GM23338 (cell line): ENCODE data around the gene GALNT15. TPM values are rescaled to one million over a fixed set of nuclear protein-coding genes. Genes with fewer than 3 reads are reported as not detected.

Source experiments
- ATAC-seq: fragments of 200-7000 bp; cut with Tn5 transposase; 3 replicates; pipeline ENCODE4 v1.9.1; 2020
- DNase-seq: peaks from one replicate; pipeline ENCODE4 v3.0.0-alpha.2; 2015; ENCODE audit warnings: low spot score
- H2AFZ ChIP-seq: fragments of 200-600 bp; sonication (generic); 2 replicates; pipeline ENCODE4 v1.8.0; 2016; ENCODE audit warnings: antibody characterized with exemption, mild to moderate bottlenecking, moderate library complexity
- H3F3A ChIP-seq: fragments of 200-600 bp; sonication (generic); replicated peaks from 2 replicates; pipeline ENCODE4 v1.8.0; 2017; ENCODE audit warnings: antibody characterized with exemption, mixed run types, low read depth
- H3K27ac ChIP-seq: fragments of 200-600 bp; sonication (generic); 2 replicates; pipeline ENCODE4 v1.6.1; 2016; ENCODE audit warnings: low read depth
- H3K27me3 ChIP-seq: fragments of 200-600 bp; sonication (generic); 2 replicates; pipeline ENCODE4 v1.8.0; 2016; ENCODE audit warnings: mild to moderate bottlenecking, mixed run types, moderate library complexity; ENCODE audit not compliant: insufficient read depth
- H3K36me3 ChIP-seq: fragments of 200-600 bp; sonication (generic); 2 replicates; pipeline ENCODE4 v1.8.0; 2016; ENCODE audit warnings: mild to moderate bottlenecking; ENCODE audit not compliant: insufficient read depth
- H3K4me1 ChIP-seq: fragments of 200-600 bp; sonication (generic); 2 replicates; pipeline ENCODE4 v1.8.0; 2016; ENCODE audit warnings: mild to moderate bottlenecking, moderate library complexity; ENCODE audit not compliant: insufficient read depth
- H3K4me2 ChIP-seq: fragments of 200-600 bp; sonication (generic); 2 replicates; pipeline ENCODE4 v1.7.1; 2017; ENCODE audit warnings: mixed run types
- H3K4me3 ChIP-seq: fragments of 200-600 bp; sonication (generic); 2 replicates; pipeline ENCODE4 v1.6.1; 2016; ENCODE audit warnings: mixed run types
- H3K79me2 ChIP-seq: fragments of 200-600 bp; sonication (generic); replicated peaks from 2 replicates; pipeline ENCODE4 v1.8.0; 2017; ENCODE audit warnings: mild to moderate bottlenecking; ENCODE audit not compliant: insufficient read depth
- H3K9me2 ChIP-seq: fragments of 200-600 bp; sonication (generic); 2 replicates; pipeline ENCODE4 v1.8.0; 2017; ENCODE audit not compliant: insufficient read depth
- H4K20me1 ChIP-seq: fragments of 200-600 bp; sonication (generic); replicated peaks from 2 replicates; pipeline ENCODE4 v1.8.0; 2017; ENCODE audit warnings: mild to moderate bottlenecking; ENCODE audit not compliant: insufficient read depth
- H3K27ac Mint-ChIP-seq: 2 replicates; pipeline ENCODE4 v1.8.0; 2020; ENCODE audit warnings: inconsistent platforms, mild to moderate bottlenecking, moderate library complexity, mixed read lengths
- H3K27me3 Mint-ChIP-seq: 3 replicates; pipeline ENCODE4 v1.8.0; 2022; ENCODE audit warnings: low read depth, mild to moderate bottlenecking, moderate library complexity, mixed read lengths, inconsistent platforms; ENCODE audit not compliant: insufficient read depth, poor library complexity
- H3K36me3 Mint-ChIP-seq: 3 replicates; pipeline ENCODE4 v1.8.0; 2021; ENCODE audit warnings: low read depth, mild to moderate bottlenecking, inconsistent platforms, moderate library complexity, mixed read lengths
- H3K4me1 Mint-ChIP-seq: 3 replicates; pipeline ENCODE4 v1.8.0; 2020; ENCODE audit warnings: mild to moderate bottlenecking, inconsistent platforms, mixed read lengths
- H3K4me3 Mint-ChIP-seq: 3 replicates; pipeline ENCODE4 v1.8.0; 2021; ENCODE audit warnings: moderate library complexity, mild to moderate bottlenecking, inconsistent platforms, mixed read lengths
- H3K9me3 Mint-ChIP-seq: 3 replicates; pipeline ENCODE4 v1.8.0; 2020; ENCODE audit warnings: moderate library complexity, mild to moderate bottlenecking, inconsistent platforms, mixed read lengths
- CREB1 ChIP-seq: fragments of 250-450 bp; sonication (Bioruptor Pico); IDR thresholded peaks from 2 replicates; pipeline ENCODE4 v1.5.0; 2020; ENCODE audit warnings: low read depth, mild to moderate bottlenecking, moderate library complexity
- EZH2 ChIP-seq: fragments of 200-600 bp; sonication (generic); IDR thresholded peaks from one replicate; pipeline ENCODE4 v1.8.0; 2017; ENCODE audit warnings: antibody characterized with exemption, mild to moderate bottlenecking, low read depth; ENCODE audit not compliant: unreplicated experiment
- JUNB ChIP-seq: IDR thresholded peaks from one replicate; pipeline ENCODE4 v1.6.1; 2016; ENCODE audit warnings: antibody characterized with exemption; ENCODE audit not compliant: unreplicated experiment
- NANOG ChIP-seq: IDR thresholded peaks from 2 replicates; pipeline ENCODE4 v1.6.1; 2016; ENCODE audit warnings: antibody characterized with exemption, borderline replicate concordance
- POLR2AphosphoS5 ChIP-seq: IDR thresholded peaks from 2 replicates; pipeline ENCODE4 v1.6.1; 2016; ENCODE audit warnings: antibody characterized with exemption, low read depth
- STAT1 ChIP-seq: IDR thresholded peaks from one replicate; pipeline ENCODE4 v1.6.1; 2016; ENCODE audit warnings: antibody characterized with exemption; ENCODE audit not compliant: unreplicated experiment
- ZNF114 ChIP-seq: fragments of 250-450 bp; sonication (Bioruptor Pico); IDR thresholded peaks from 2 replicates; pipeline ENCODE4 v1.5.0; 2020; ENCODE audit warnings: mild to moderate bottlenecking, moderate library complexity
- polyA plus RNA-seq: library from polyadenylated mRNA; unstranded; fragments of >200 nt; fragmentation: Nextera tagmentation; extraction: Ambion mirVana; gene quantifications from 2 replicates; pipeline ENCODE4 v1.2.1, GENCODE V29; 2016
- total RNA-seq: library from RNA; depleted of rRNA; stranded (reverse); fragments of >200 nt; shearing (Covaris generic); gene quantifications from 2 replicates; pipeline ENCODE4 v1.2.3, GENCODE V29; 2014
- TF ChIP-seq, protein P1 (sequence below): fragments of 250-450 bp; sonication (Bioruptor Pico); IDR thresholded peaks from 2 replicates; pipeline ENCODE4 v1.5.0; 2020; ENCODE audit warnings: mild to moderate bottlenecking, moderate library complexity
- TF ChIP-seq, protein P2 (sequence below): IDR thresholded peaks from one replicate; pipeline ENCODE4 v1.6.1; 2018; ENCODE audit warnings: antibody characterized with exemption; ENCODE audit not compliant: unreplicated experiment
- TF ChIP-seq, protein P3 (sequence below): IDR thresholded peaks from 2 replicates; pipeline ENCODE4 v1.6.1; 2016; ENCODE audit warnings: antibody characterized with exemption

The GALNT15 gene
- total and polyA plus RNA-seq, 2 experiments from 2014 or later, result 0.06 to 0.35 TPM

DNA sequence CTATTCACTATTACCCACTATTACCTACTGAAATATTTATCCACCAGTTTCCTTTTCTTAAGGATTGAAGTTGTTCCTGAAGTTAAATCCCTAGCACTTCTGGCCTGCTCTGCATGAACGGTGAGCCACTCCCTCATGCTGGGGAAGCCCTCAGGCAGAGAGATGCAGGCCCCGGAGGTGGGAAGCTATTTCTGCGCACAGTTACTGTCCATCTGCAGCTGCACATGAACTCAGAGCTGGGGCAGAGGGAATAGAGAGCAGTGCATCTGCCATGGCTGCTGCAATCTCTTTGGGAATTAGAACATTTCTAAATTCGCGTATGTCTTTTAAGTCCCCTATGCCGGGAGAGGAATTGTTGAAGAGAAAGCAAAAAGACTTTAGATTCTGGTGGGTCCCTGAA lies 6.3 kb upstream of the GALNT15 start:
- Mint-ChIP-seq H3K4me1 (no peaks in the 10 kb centered on the region), H3K9me3 (peaks cover 37% of the 10 kb centered on the region), H3K27me3 (peaks cover 7% of the 10 kb centered on the region), H3K27ac (no peak overlapping the region), H3K4me3 (no peak overlapping the region), H3K36me3 (peaks cover 13% of the 10 kb centered on the region)
- ATAC-seq (no peak), DNase-seq (no peak)
- Histone ChIP-seq H3K27ac (no peak overlapping the region), H3K9me2 (peaks cover 10% of the 10 kb centered on the region; the same call in 1 of the 2 replicates), H3K36me3 (peaks cover 7% of the 10 kb centered on the region; the same call in 1 of the 2 replicates), H2AFZ (no peak overlapping the region), H3K4me3 (no peak overlapping the region), H3K79me2 (no peaks in the 10 kb centered on the region), H3K4me2 (no peak overlapping the region), H3K27me3 (no peaks in the 10 kb centered on the region), H4K20me1 (no peaks in the 10 kb centered on the region), H3F3A (no peaks in the 10 kb centered on the region), H3K4me1 (no peaks in the 10 kb centered on the region)
- no peak for TF ChIP-seq POLR2AphosphoS5
- TF ChIP-seq JUNB, result no peak
- TF ChIP-seq, protein P1, sequence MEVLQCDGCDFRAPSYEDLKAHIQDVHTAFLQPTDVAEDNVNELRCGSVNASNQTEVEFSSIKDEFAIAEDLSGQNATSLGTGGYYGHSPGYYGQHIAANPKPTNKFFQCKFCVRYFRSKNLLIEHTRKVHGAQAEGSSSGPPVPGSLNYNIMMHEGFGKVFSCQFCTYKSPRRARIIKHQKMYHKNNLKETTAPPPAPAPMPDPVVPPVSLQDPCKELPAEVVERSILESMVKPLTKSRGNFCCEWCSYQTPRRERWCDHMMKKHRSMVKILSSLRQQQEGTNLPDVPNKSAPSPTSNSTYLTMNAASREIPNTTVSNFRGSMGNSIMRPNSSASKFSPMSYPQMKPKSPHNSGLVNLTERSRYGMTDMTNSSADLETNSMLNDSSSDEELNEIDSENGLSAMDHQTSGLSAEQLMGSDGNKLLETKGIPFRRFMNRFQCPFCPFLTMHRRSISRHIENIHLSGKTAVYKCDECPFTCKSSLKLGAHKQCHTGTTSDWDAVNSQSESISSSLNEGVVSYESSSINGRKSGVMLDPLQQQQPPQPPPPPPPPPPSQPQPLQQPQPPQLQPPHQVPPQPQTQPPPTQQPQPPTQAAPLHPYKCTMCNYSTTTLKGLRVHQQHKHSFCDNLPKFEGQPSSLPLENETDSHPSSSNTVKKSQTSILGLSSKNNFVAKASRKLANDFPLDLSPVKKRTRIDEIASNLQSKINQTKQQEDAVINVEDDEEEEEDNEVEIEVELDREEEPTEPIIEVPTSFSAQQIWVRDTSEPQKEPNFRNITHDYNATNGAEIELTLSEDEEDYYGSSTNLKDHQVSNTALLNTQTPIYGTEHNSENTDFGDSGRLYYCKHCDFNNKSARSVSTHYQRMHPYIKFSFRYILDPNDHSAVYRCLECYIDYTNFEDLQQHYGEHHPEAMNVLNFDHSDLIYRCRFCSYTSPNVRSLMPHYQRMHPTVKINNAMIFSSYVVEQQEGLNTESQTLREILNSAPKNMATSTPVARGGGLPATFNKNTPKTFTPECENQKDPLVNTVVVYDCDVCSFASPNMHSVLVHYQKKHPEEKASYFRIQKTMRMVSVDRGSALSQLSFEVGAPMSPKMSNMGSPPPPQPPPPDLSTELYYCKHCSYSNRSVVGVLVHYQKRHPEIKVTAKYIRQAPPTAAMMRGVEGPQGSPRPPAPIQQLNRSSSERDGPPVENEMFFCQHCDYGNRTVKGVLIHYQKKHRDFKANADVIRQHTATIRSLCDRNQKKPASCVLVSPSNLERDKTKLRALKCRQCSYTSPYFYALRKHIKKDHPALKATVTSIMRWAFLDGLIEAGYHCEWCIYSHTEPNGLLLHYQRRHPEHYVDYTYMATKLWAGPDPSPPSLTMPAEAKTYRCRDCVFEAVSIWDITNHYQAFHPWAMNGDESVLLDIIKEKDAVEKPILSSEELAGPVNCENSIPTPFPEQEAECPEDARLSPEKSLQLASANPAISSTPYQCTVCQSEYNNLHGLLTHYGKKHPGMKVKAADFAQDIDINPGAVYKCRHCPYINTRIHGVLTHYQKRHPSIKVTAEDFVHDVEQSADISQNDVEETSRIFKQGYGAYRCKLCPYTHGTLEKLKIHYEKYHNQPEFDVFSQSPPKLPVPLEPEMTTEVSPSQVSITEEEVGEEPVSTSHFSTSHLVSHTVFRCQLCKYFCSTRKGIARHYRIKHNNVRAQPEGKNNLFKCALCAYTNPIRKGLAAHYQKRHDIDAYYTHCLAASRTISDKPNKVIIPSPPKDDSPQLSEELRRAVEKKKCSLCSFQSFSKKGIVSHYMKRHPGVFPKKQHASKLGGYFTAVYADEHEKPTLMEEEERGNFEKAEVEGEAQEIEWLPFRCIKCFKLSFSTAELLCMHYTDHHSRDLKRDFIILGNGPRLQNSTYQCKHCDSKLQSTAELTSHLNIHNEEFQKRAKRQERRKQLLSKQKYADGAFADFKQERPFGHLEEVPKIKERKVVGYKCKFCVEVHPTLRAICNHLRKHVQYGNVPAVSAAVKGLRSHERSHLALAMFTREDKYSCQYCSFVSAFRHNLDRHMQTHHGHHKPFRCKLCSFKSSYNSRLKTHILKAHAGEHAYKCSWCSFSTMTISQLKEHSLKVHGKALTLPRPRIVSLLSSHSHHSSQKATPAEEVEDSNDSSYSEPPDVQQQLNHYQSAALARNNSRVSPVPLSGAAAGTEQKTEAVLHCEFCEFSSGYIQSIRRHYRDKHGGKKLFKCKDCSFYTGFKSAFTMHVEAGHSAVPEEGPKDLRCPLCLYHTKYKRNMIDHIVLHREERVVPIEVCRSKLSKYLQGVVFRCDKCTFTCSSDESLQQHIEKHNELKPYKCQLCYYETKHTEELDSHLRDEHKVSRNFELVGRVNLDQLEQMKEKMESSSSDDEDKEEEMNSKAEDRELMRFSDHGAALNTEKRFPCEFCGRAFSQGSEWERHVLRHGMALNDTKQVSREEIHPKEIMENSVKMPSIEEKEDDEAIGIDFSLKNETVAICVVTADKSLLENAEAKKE (CRISPR knock-in tag), result no peak
- TF ChIP-seq, protein P2, sequence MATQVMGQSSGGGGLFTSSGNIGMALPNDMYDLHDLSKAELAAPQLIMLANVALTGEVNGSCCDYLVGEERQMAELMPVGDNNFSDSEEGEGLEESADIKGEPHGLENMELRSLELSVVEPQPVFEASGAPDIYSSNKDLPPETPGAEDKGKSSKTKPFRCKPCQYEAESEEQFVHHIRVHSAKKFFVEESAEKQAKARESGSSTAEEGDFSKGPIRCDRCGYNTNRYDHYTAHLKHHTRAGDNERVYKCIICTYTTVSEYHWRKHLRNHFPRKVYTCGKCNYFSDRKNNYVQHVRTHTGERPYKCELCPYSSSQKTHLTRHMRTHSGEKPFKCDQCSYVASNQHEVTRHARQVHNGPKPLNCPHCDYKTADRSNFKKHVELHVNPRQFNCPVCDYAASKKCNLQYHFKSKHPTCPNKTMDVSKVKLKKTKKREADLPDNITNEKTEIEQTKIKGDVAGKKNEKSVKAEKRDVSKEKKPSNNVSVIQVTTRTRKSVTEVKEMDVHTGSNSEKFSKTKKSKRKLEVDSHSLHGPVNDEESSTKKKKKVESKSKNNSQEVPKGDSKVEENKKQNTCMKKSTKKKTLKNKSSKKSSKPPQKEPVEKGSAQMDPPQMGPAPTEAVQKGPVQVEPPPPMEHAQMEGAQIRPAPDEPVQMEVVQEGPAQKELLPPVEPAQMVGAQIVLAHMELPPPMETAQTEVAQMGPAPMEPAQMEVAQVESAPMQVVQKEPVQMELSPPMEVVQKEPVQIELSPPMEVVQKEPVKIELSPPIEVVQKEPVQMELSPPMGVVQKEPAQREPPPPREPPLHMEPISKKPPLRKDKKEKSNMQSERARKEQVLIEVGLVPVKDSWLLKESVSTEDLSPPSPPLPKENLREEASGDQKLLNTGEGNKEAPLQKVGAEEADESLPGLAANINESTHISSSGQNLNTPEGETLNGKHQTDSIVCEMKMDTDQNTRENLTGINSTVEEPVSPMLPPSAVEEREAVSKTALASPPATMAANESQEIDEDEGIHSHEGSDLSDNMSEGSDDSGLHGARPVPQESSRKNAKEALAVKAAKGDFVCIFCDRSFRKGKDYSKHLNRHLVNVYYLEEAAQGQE, result no peak
- no peak for TF ChIP-seq ZNF114 (CRISPR knock-in tag)
- TF ChIP-seq, protein P3, sequence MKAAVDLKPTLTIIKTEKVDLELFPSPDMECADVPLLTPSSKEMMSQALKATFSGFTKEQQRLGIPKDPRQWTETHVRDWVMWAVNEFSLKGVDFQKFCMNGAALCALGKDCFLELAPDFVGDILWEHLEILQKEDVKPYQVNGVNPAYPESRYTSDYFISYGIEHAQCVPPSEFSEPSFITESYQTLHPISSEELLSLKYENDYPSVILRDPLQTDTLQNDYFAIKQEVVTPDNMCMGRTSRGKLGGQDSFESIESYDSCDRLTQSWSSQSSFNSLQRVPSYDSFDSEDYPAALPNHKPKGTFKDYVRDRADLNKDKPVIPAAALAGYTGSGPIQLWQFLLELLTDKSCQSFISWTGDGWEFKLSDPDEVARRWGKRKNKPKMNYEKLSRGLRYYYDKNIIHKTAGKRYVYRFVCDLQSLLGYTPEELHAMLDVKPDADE, result no peak
- TF ChIP-seq STAT1, result no peak
- no peak for TF ChIP-seq NANOG
- TF ChIP-seq EZH2, result no peak
- TF ChIP-seq CREB1 (CRISPR knock-in tag), result no peak
